K562 (cell line): ENCODE measurements around the gene BCKDK. TPM values are rescaled to one million over a fixed set of nuclear protein-coding genes. Genes with fewer than 3 reads are reported as not detected.

Experiments used
- ATAC-seq: fragments of 200-7000 bp; cut with Tn5 transposase; 3 replicates; pipeline ENCODE4 v1.9.1; 2020; ENCODE audit warnings: moderate library complexity
- BruUV-seq: library from RNA; stranded (reverse); fragments of 400-500 nt; replicated peaks from 2 replicates; lab custom pipeline; 2021; lab: Mats Ljungman, UMichigan
- CTCF ChIA-PET: fragments of 300-600 bp; formaldehyde crosslinking; extraction: SDS; loops from one replicate; lab custom pipeline; 2021; ENCODE audit warnings: low intra/inter-chr PET ratio; lab: Yijun Ruan, JAX
- POLR2A ChIA-PET: fragments of 300-600, 350-650 bp; sonication (Branson Sonifier 250); formaldehyde crosslinking; extraction: SDS; loops from one replicate; lab custom pipeline; 2021; ENCODE audit warnings: antibody characterized with exemption, inconsistent platforms; lab: Yijun Ruan, JAX
- DNase-seq, 4 experiments: peaks; one replicate each; pipeline versions ENCODE4 v3.0.0 to v3.0.0-alpha.2; 2011 to 2018; ENCODE audit warnings: low spot score in 3 of 4, mixed read lengths in 3 of 4; ENCODE audit errors: extremely low read depth in 1 of 4
- FAIRE-seq: peaks from 2 replicates; lab custom pipeline; 2011; peaks lifted over from hg19 to GRCh38; lab: Jason Lieb, UNC
- H2AFZ ChIP-seq: 2 replicates; pipeline ENCODE4 v1.6.0; 2011; ENCODE audit warnings: low read depth, low read length, control low read depth, inconsistent platforms
- H3K27ac ChIP-seq: fragments of 200-600 bp; 3 replicates; pipeline ENCODE4 v1.8.0; 2011; ENCODE audit warnings: low read depth, mild to moderate bottlenecking, control low read depth, inconsistent platforms, low read length, moderate library complexity, mixed read lengths; ENCODE audit errors: extremely low read depth
- H3K27me3 ChIP-seq, 2 experiments: fragments of 300-600 bp in 1 of 2; 2 replicates in 1 of 2; 3 replicates in 1 of 2; pipeline versions ENCODE4 v1.6.0 to v1.8.0; 2011; ENCODE audit warnings: inconsistent platforms in 2 of 2, low read length in 2 of 2, mild to moderate bottlenecking in 1 of 2, mixed read lengths in 1 of 2, moderate library complexity in 1 of 2; ENCODE audit not compliant: control insufficient read depth in 2 of 2, insufficient read depth in 2 of 2
- H3K36me3 ChIP-seq: fragments of 300-600 bp; 3 replicates; pipeline ENCODE4 v1.8.0; 2011; ENCODE audit warnings: mild to moderate bottlenecking, low read length, inconsistent platforms; ENCODE audit not compliant: control insufficient read depth, insufficient read depth
- H3K4me1 ChIP-seq, 2 experiments: fragments of 200-600 bp in 1 of 2; replicated peaks in 1 of 2; 2 replicates in 1 of 2; 3 replicates in 1 of 2; pipeline versions ENCODE4 v1.5.1 to v1.8.0; 2011; ENCODE audit warnings: inconsistent platforms in 2 of 2, low read length in 2 of 2, mild to moderate bottlenecking in 1 of 2, mixed read lengths in 1 of 2, moderate library complexity in 1 of 2; ENCODE audit not compliant: control insufficient read depth in 2 of 2, insufficient read depth in 2 of 2
- H3K4me2 ChIP-seq: 2 replicates; pipeline ENCODE4 v1.6.1; 2011; ENCODE audit warnings: low read length, control low read depth, inconsistent platforms, mixed read lengths; ENCODE audit not compliant: insufficient read depth
- H3K4me3 ChIP-seq: fragments of 200-600 bp; sonication (generic), shearing (Covaris generic); 2 replicates; pipeline ENCODE4 v1.5.1; 2016; ENCODE audit warnings: control low read depth, inconsistent platforms
- H3K79me2 ChIP-seq: fragments of 200-600 bp; 3 replicates; pipeline ENCODE4 v1.8.0; 2011; ENCODE audit warnings: low read length, inconsistent platforms; ENCODE audit not compliant: control insufficient read depth, insufficient read depth
- H3K9ac ChIP-seq, 2 experiments: 2 replicates each; pipeline versions ENCODE4 v1.6.0 to v1.6.1; 2011; ENCODE audit warnings: low read depth in 2 of 2, low read length in 2 of 2, control low read depth in 1 of 2, inconsistent platforms in 1 of 2, mild to moderate bottlenecking in 1 of 2, mixed read lengths in 1 of 2; ENCODE audit not compliant: insufficient read depth in 1 of 2
- H3K9me1 ChIP-seq: one replicate; pipeline ENCODE4 v1.6.0; 2011; ENCODE audit warnings: inconsistent platforms, mild to moderate bottlenecking, low read length, moderate library complexity; ENCODE audit not compliant: control insufficient read depth, insufficient read depth
- H3K9me3 ChIP-seq: replicated peaks from 2 replicates; pipeline ENCODE4 v1.5.1; 2011; ENCODE audit warnings: low read depth, low read length, inconsistent platforms; ENCODE audit not compliant: control insufficient read depth, insufficient read depth
- H4K20me1 ChIP-seq: replicated peaks from 2 replicates; pipeline ENCODE4 v1.6.1; 2011; ENCODE audit warnings: low read length, inconsistent platforms, mixed read lengths; ENCODE audit not compliant: control insufficient read depth, insufficient read depth
- CBX1 ChIP-seq: sonication (generic); IDR thresholded peaks from 2 replicates; pipeline ENCODE4 v1.6.1; 2016; ENCODE audit warnings: antibody characterized with exemption, low read depth, mild to moderate bottlenecking
- CREB3L1 ChIP-seq: fragments of 450-650 bp; IDR thresholded peaks from 2 replicates; pipeline ENCODE4 v1.6.1; 2014; ENCODE audit warnings: low read depth, mild to moderate bottlenecking, moderate library complexity, borderline replicate concordance
- POLR2H ChIP-seq: IDR thresholded peaks from 2 replicates; pipeline ENCODE4 v1.6.1; 2016; ENCODE audit warnings: missing genetic modification characterization, low read depth, mild to moderate bottlenecking, control low read depth, missing compliant biosample characterization, moderate library complexity
- RBFOX2 ChIP-seq: fragments of 200-400 bp; formaldehyde crosslinking; IDR thresholded peaks from 2 replicates; pipeline ENCODE4 v1.6.1; 2017; ENCODE audit warnings: low read depth, mild to moderate bottlenecking, low read length, moderate library complexity
- ZNF263 ChIP-seq: sonication (generic); formaldehyde crosslinking; IDR thresholded peaks from 2 replicates; pipeline ENCODE4 v1.8.0; 2022; ENCODE audit warnings: mild to moderate bottlenecking, missing genetic modification reagents, borderline replicate concordance
- WGBS: fragments of 100-300 bp; shearing (Covaris generic); methylation state at CpG from one replicate; pipeline ENCODE4 v1.1.6; 2016; ENCODE audit warnings: low coverage, mixed read lengths; ENCODE audit not compliant: insufficient coverage; ENCODE audit errors: missing lambda C conversion rate; 5-methylcytosine and 5-hydroxymethylcytosine counted together
- in situ Hi-C: fragments of 300-500 bp; cut with MboI; formaldehyde crosslinking; loops from 4 replicates; pipeline ENCODE4 v1.15.0; 2018; ENCODE audit warnings: inconsistent platforms, mixed read lengths
- intact Hi-C: fragments of 100-400 bp; cut with micrococcal nuclease; formaldehyde crosslinking; loops from 2 replicates; pipeline ENCODE4 v1.14.2; 2022
- polyA plus RNA-seq, 8 experiments: library from polyadenylated mRNA; depleted of rRNA in 4 of 8; stranded (reverse) in 5 of 8; unstranded in 3 of 8; fragments of >200 nt; fragmentation: Nextera tagmentation in 2 of 8; fragmentation: Illumina TruSeq in 1 of 8; extraction: Ambion mirVana in 2 of 8; extraction: Trizol in 1 of 8; gene quantifications; 2 replicates each; pipeline versions ENCODE4 v1.2.1 to v1.2.3, GENCODE V29; 2011 to 2014; ENCODE audit warnings: inconsistent platforms in 1 of 8, missing spikeins in 1 of 8
- total RNA-seq, 7 experiments: library from RNA; depleted of rRNA in 6 of 7; stranded (reverse); fragments of >200 nt in 6 of 7; fragmentation: Illumina TruSeq in 2 of 7; extraction: Trizol in 2 of 7; gene quantifications; 2 replicates each; pipeline versions ENCODE4 v1.2.1 to v1.2.3, GENCODE V29; 2011 to 2021; ENCODE audit warnings: low replicate concordance in 1 of 7

Gene BCKDK
- total and polyA plus RNA-seq, 9 of the 15 experiments (the other 6 are each of a cell fraction or from before 2014, with no cell fraction given), result 0.58 to 34.8 (median 13.1) TPM

- no peak for FAIRE-seq
- TF ChIP-seq ZNF263 (no peak), RBFOX2 (peak; percentile 11; the same call in 1 of the 2 replicates), POLR2H (tag) (no peak)
- H3K4me2 ChIP-seq, result no peak overlapping the region
- H3K4me1 ChIP-seq, result peaks cover 46 to 89% of the 10 kb centered on the region in 2 experiments
- no peaks in the 10 kb centered on the region for H3K9me3 ChIP-seq
- no peak for ATAC-seq
- no peak overlapping the region for H3K4me3 ChIP-seq
- H3K27me3 ChIP-seq, result no peaks in the 10 kb centered on the region
- no peaks in the 10 kb centered on the region for H4K20me1 ChIP-seq
- H3K9me1 ChIP-seq, result no peaks in the 10 kb centered on the region
- no TSS peak for BruUV-seq
- in situ Hi-C loops (no loop called here), intact Hi-C loops (no loop called here)
- no peaks in the 10 kb centered on the region for H3K79me2 ChIP-seq
- POLR2A ChIA-PET, result interaction anchor here (0.7 to 2.4 kb wide), 5 partner anchors 11 to 52 kb away, joined by 3 to 9 read pairs (median 4); partner anchors contain the start of genes FUS and KAT8
- CTCF ChIA-PET, result no interaction called here
- 91% methylated on average over 2 of the region's 6 CpGs for WGBS
- H3K27ac ChIP-seq, result no peak overlapping the region
- H2AFZ ChIP-seq, result no peak overlapping the region
- DNase-seq, result no peak
- no peak overlapping the region for H3K9ac ChIP-seq
- peaks cover 56% of the 10 kb centered on the region; the same call in 2 of the 3 replicates for H3K36me3 ChIP-seq
Measured at GRCh38 chr16:31130899-31131298, 22.7 kb downstream of the BCKDK start.

- 0 out of 2 replicates have a peak, but pooled peaks have one; percentile 2 for TF ChIP-seq RBFOX2
- TF ChIP-seq CREB3L1, result no peak
- no peak for TF ChIP-seq CBX1
- Histone ChIP-seq H3K36me3 (peaks cover 52% of the 10 kb centered on the region; the same call in 2 of the 3 replicates), H3K4me3 (no peak overlapping the region), H3K27ac (no peak overlapping the region), H2AFZ (no peak overlapping the region), H3K79me2 (no peaks in the 10 kb centered on the region), H4K20me1 (no peaks in the 10 kb centered on the region), H3K9ac (no peak overlapping the region), H3K4me2 (no peak overlapping the region), H3K9me1 (no peaks in the 10 kb centered on the region), H3K9me3 (no peaks in the 10 kb centered on the region), H3K4me1 (peaks cover 50 to 94% of the 10 kb centered on the region in 2 experiments), H3K27me3 (no peaks in the 10 kb centered on the region)
- no peak for FAIRE-seq
- BruUV-seq, result no TSS peak
- 92% methylated on average over 10 of the region's 11 CpGs for WGBS
- intact Hi-C loops, result no loop called here
- in situ Hi-C loops, result no loop called here
- ChIA-PET CTCF (no interaction called here), POLR2A (interaction anchor here (0.7 to 2.4 kb wide), 6 partner anchors 9 to 51 kb away, joined by 3 to 9 read pairs (median 4); partner anchors contain the start of genes FUS and KAT8)
- no peak for ATAC-seq
- no peak for DNase-seq
Measured at GRCh38 chr16:31131416-31131815, 23.2 kb downstream of the BCKDK start.
